ENCODE data around the gene KNSTRN. TPM values are rescaled to one million over a fixed set of nuclear protein-coding genes. Genes with fewer than 3 reads are reported as not detected.

Gene KNSTRN
- total and polyA plus RNA-seq, 9 donors: 5.8 to 10.7 (median 6.6) TPM

DNA sequence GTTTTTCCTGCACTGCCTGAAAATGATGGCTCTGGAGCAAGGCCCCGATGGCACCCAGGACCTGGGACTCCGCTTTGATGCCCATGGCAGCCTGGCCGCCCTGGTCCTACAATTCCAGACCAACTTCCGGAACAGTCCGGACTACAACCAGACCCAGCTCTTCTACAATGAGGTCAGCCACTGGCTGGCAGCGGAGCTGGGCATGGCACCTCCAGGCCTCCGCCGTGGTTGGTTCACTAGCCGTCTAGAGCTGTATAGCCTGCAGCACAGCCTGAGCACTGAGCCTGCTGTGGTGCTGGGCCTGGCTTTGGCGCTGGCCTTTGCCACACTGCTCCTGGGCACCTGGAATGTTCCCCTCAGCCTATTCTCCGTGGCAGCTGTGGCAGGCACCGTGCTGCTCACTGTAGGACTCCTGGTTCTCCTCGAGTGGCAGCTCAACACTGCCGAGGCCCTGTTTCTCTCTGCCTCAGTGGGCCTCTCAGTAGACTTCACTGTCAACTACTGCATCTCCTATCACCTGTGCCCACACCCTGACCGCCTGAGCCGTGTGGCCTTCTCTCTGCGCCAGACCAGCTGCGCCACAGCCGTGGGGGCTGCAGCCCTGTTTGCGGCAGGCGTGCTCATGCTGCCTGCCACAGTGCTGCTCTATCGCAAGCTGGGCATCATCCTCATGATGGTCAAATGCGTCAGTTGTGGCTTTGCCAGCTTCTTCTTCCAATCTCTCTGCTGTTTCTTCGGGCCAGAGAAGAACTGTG is 13.6 kb upstream of the KNSTRN start:
- Histone ChIP-seq H3K4me1 (ENCODE audit: insufficient read depth) (peaks cover 3% of the 10 kb centered on the region), H3K4me3 (no peak overlapping the region), H3K27me3 (no peaks in the 10 kb centered on the region), H3K27ac (no peak overlapping the region), H3K9me3 (no peaks in the 10 kb centered on the region), H3K36me3 (no peaks in the 10 kb centered on the region)
- intact Hi-C loops (cut with DNase I): loop anchor here in 3 of 4 donors (5.0 to 10.0 kb wide), 3 partner anchors 53 to 84 kb away; partner anchors contain the start of gene ANKRD63 (in 1 of the 3)
- 92 to 96% (median 94%) methylated on average over 19 to 24 of the region's 24 CpGs for WGBS, 3 donors
- TF ChIP-seq POLR2A (IDR thresholded peaks at IDR 0.05): no peak
- TF ChIP-seq, protein P1, sequence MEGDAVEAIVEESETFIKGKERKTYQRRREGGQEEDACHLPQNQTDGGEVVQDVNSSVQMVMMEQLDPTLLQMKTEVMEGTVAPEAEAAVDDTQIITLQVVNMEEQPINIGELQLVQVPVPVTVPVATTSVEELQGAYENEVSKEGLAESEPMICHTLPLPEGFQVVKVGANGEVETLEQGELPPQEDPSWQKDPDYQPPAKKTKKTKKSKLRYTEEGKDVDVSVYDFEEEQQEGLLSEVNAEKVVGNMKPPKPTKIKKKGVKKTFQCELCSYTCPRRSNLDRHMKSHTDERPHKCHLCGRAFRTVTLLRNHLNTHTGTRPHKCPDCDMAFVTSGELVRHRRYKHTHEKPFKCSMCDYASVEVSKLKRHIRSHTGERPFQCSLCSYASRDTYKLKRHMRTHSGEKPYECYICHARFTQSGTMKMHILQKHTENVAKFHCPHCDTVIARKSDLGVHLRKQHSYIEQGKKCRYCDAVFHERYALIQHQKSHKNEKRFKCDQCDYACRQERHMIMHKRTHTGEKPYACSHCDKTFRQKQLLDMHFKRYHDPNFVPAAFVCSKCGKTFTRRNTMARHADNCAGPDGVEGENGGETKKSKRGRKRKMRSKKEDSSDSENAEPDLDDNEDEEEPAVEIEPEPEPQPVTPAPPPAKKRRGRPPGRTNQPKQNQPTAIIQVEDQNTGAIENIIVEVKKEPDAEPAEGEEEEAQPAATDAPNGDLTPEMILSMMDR (IDR thresholded peaks at IDR 0.05): no peak
- no peak for TF ChIP-seq EP300 (IDR thresholded peaks at IDR 0.05)
- DNase-seq: no peak

DNA sequence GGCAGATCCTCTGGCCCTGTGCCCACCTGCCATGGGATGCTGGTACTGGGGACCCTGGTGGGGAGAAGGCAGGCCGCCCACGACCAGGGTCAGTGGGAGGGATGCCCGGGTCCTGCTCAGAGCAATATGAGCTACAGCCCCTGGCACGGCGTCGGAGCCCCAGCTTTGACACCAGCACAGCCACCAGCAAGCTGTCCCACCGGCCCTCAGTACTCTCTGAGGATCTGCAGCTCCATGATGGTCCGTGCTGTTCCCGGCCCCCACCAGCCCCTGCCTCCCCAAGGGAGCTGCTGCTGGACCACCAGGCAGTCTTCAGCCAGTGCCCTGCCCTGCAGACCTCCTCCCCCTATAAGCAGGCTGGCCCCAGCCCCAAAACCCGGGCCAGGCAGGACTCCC is 13.0 kb upstream of the KNSTRN start:
- WGBS, 3 donors: 82 to 88% (median 83%) methylated on average over 10 of the region's 10 CpGs
- Histone ChIP-seq H3K27ac (no peak overlapping the region), H3K4me3 (no peak overlapping the region), H3K4me1 (ENCODE audit: insufficient read depth) (peaks cover 3% of the 10 kb centered on the region), H3K27me3 (no peaks in the 10 kb centered on the region), H3K9me3 (no peaks in the 10 kb centered on the region), H3K36me3 (no peaks in the 10 kb centered on the region)
- intact Hi-C loops (cut with DNase I): loop anchor here in 3 of 4 donors (5.0 to 10.0 kb wide), 3 partner anchors 53 to 85 kb away; partner anchors contain the start of gene ANKRD63 (in 1 of the 3)
- peak in 1 of 5 donors; percentile 52 for DNase-seq
- TF ChIP-seq, protein P1 (IDR thresholded peaks at IDR 0.05): no peak
- TF ChIP-seq POLR2A (IDR thresholded peaks at IDR 0.05) (no peak), EP300 (IDR thresholded peaks at IDR 0.05) (no peak)

DNA sequence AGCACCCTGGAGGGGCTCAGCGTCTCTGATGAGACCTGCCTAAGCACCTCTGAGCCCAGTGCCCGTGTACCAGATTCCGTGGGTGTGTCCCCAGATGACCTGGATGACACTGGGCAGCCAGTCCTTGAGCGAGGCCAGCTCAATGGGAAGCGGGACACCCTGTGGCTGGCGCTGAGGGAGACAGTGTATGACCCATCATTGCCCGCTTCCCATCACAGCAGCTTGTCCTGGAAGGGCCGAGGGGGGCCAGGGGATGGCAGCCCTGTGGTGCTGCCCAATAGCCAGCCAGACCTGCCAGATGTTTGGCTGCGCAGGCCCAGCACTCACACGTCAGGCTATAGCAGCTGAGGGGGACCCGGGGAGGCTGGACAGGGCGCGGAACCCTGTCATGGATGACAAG is 12.6 kb upstream of the KNSTRN start:
- H3K36me3 ChIP-seq: no peaks in the 10 kb centered on the region
- no peaks in the 10 kb centered on the region for H3K9me3 ChIP-seq
- DNase-seq: no peak
- peaks cover 3% of the 10 kb centered on the region for H3K4me1 ChIP-seq (ENCODE audit: insufficient read depth)
- TF ChIP-seq, protein P1 (IDR thresholded peaks at IDR 0.05): no peak
- no peak for TF ChIP-seq EP300 (IDR thresholded peaks at IDR 0.05)
- no peak for TF ChIP-seq POLR2A (IDR thresholded peaks at IDR 0.05)
- 64 to 73% (median 66%) methylated on average over 9 to 13 of the region's 13 CpGs for WGBS, 3 donors
- no peak overlapping the region for H3K4me3 ChIP-seq
- H3K27ac ChIP-seq: no peak overlapping the region
- no peaks in the 10 kb centered on the region for H3K27me3 ChIP-seq
- intact Hi-C loops (cut with DNase I): loop anchor here in 3 of 4 donors (5.0 to 10.0 kb wide), 3 partner anchors 52 to 85 kb away; partner anchors contain the start of gene ANKRD63 (in 1 of the 3)

DNA sequence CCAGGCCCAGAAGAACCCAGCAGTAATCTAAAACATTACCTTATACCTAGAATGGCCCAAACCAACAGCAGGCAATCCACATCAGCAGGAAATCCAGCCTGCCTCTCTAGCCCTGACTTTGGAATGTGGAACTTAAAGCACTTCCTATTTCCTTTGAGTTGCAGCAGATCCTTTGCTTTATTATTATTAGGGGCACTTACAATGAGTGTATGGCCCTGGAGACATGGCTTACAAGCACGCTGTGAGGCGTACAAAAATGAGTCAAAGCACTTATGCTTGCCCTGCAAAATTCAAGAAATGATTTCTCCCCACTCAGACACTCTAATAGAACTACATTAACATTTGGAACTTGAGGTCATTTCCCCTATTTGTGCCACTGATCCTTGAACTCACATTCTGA is 9.5 kb upstream of the KNSTRN start:
- H3K27ac ChIP-seq: no peak overlapping the region
- H3K4me3 ChIP-seq: no peak overlapping the region
- H3K9me3 ChIP-seq: no peaks in the 10 kb centered on the region
- DNase-seq: no peak
- no peak for TF ChIP-seq POLR2A (IDR thresholded peaks at IDR 0.05)
- no peak for TF ChIP-seq EP300 (IDR thresholded peaks at IDR 0.05)
- TF ChIP-seq, protein P1 (IDR thresholded peaks at IDR 0.05): no peak
- H3K27me3 ChIP-seq: no peaks in the 10 kb centered on the region
- intact Hi-C loops (cut with DNase I): no loop called here
- H3K4me1 ChIP-seq (ENCODE audit: insufficient read depth): peaks cover 2% of the 10 kb centered on the region
- H3K36me3 ChIP-seq: no peaks in the 10 kb centered on the region
- 38 to 66% (median 44%) methylated on average over 2 of the region's 2 CpGs for WGBS, 3 donors

Data from ovary (tissue), 9 donors.